UCSD-AML1 (cell line): ENCODE measurements around the gene SLC6A3.
"Not testable (repeated sequence)": the region's sequence is repeated elsewhere in the genome, so short reads cannot be mapped to it uniquely, and the experiment has no call there.

Experiments used
- DNase-seq: peaks from one replicate; lab custom pipeline; 2025; ENCODE audit not compliant: unreplicated experiment; lab: John Stamatoyannopoulos, UW

Gene SLC6A3

GRCh38 chr5:1422522-1422921 lies 22.7 kb downstream of the SLC6A3 start:
- not testable (repeated sequence) for DNase-seq

- DNase-seq: no peak
Measured at GRCh38 chr5:1421521-1422341, 23.5 kb downstream of the SLC6A3 start.

- DNase-seq: no peak
Measured at GRCh38 chr5:1420211-1421195, 24.7 kb downstream of the SLC6A3 start.

- no peak for DNase-seq
Measured at GRCh38 chr5:1419476-1420210, 25.6 kb downstream of the SLC6A3 start.

GRCh38 chr5:1418921-1419280 lies 26.3 kb downstream of the SLC6A3 start:
- DNase-seq: no peak

- DNase-seq: no peak
Measured at GRCh38 chr5:1418238-1418920, 26.9 kb downstream of the SLC6A3 start.

- DNase-seq: no peak
Measured at GRCh38 chr5:1417586-1418225, 27.5 kb downstream of the SLC6A3 start.

GRCh38 chr5:1416856-1417469 lies 28.3 kb downstream of the SLC6A3 start:
- DNase-seq: no peak

- no peak for DNase-seq
Measured at GRCh38 chr5:1415626-1416360, 29.4 kb downstream of the SLC6A3 start.

- DNase-seq: no peak
Measured at GRCh38 chr5:1415059-1415425, 30.2 kb downstream of the SLC6A3 start.

- DNase-seq: no peak
Measured at GRCh38 chr5:1414311-1415058, 30.8 kb downstream of the SLC6A3 start.

- no peak for DNase-seq
Measured at GRCh38 chr5:1413611-1414241, 31.5 kb downstream of the SLC6A3 start.

- no peak for DNase-seq
Measured at GRCh38 chr5:1413211-1413610, 32.0 kb downstream of the SLC6A3 start.

- no peak for DNase-seq
Measured at GRCh38 chr5:1412621-1413020, 32.6 kb downstream of the SLC6A3 start.

- no peak for DNase-seq
Measured at GRCh38 chr5:1412163-1412562, 33.1 kb downstream of the SLC6A3 start.

GRCh38 chr5:1411099-1411498 lies 34.1 kb downstream of the SLC6A3 start:
- no peak for DNase-seq

- DNase-seq: no peak
Measured at GRCh38 chr5:1410156-1411014, 34.9 kb downstream of the SLC6A3 start.
